ENCODE results near the gene RADIL.

GRCh38 chr7:4786015-4786414, 97.5 kb downstream of the RADIL start:
- TF ChIP-seq SP1 (IDR thresholded peaks at IDR 0.05) (no peak), NFRKB (IDR thresholded peaks at IDR 0.05) (no peak), HDGF (IDR thresholded peaks at IDR 0.05; ENCODE audit: borderline replicate concordance) (no peak), BHLHE40 (IDR thresholded peaks at IDR 0.05; ENCODE audit: borderline replicate concordance) (no peak), SUZ12 (IDR thresholded peaks at IDR 0.05) (no peak), FOXA1 (IDR thresholded peaks at IDR 0.05) (no peak), FOXK2 (IDR thresholded peaks at IDR 0.05) (no peak), PKNOX1 (IDR thresholded peaks at IDR 0.05) (no peak), L3MBTL2 (conservative IDR thresholded peaks at IDR 0.05) (no peak), LEF1 (IDR thresholded peaks at IDR 0.05; ENCODE audit: borderline replicate concordance) (no peak), ELF4 (IDR thresholded peaks at IDR 0.05) (no peak), FOXM1 (IDR thresholded peaks at IDR 0.05; ENCODE audit: borderline replicate concordance) (no peak)

Measured in HEK293T (cell line).